GM12878 (cell line): ENCODE data around the gene AOC3. TPM values are rescaled to one million over a fixed set of nuclear protein-coding genes. Genes with fewer than 3 reads are reported as not detected.

Experiments used
- ATAC-seq: fragments of 200-7000 bp; cut with Tn5 transposase; 3 replicates; pipeline ENCODE4 v1.9.1; 2020; ENCODE audit warnings: mild to moderate bottlenecking, moderate library complexity
- BruUV-seq: library from RNA; stranded (reverse); fragments of 400-500 nt; replicated peaks from 2 replicates; lab custom pipeline; 2021; lab: Mats Ljungman, UMichigan
- CTCF ChIA-PET: fragments of 300-600 bp; sonication (Branson Sonifier 250); formaldehyde crosslinking; extraction: SDS; loops from one replicate; lab custom pipeline; 2021; ENCODE audit warnings: inconsistent platforms; lab: Yijun Ruan, JAX
- POLR2A ChIA-PET: fragments of 350-600 bp; formaldehyde crosslinking; extraction: SDS; loops from one replicate; lab custom pipeline; 2021; ENCODE audit warnings: inconsistent platforms; lab: Charles Lee
- RAD21 ChIA-PET: fragments of 300-600 bp; sonication (Branson Sonifier 250); formaldehyde crosslinking; loops from one replicate; lab custom pipeline; 2023; ENCODE audit warnings: antibody characterized with exemption; ENCODE audit not compliant: unreplicated experiment; lab: Charles Lee
- SMC1A ChIA-PET: fragments of 300-600 bp; sonication (Branson Sonifier 250); formaldehyde crosslinking; loops from one replicate; lab custom pipeline; 2023; ENCODE audit not compliant: unreplicated experiment, uncharacterized antibody; lab: Charles Lee
- DNase-seq: peaks from one replicate; pipeline ENCODE4 v3.0.0-alpha.2; 2011; ENCODE audit warnings: low read depth, low spot score
- FAIRE-seq: peaks from 3 replicates; lab custom pipeline; 2011; peaks lifted over from hg19 to GRCh38; lab: Jason Lieb, UNC
- H2AFZ ChIP-seq: 2 replicates; pipeline ENCODE4 v1.6.0; 2011; ENCODE audit warnings: low read depth, low read length, control low read depth; ENCODE audit not compliant: control insufficient read depth
- H3K27ac ChIP-seq: 2 replicates; pipeline ENCODE4 v1.5.1; 2011; ENCODE audit warnings: control low read depth; ENCODE audit not compliant: control insufficient read depth, insufficient read depth
- H3K27me3 ChIP-seq, 2 experiments: replicated peaks in 1 of 2; 2 replicates each; pipeline versions ENCODE4 v1.6.0 to v1.6.1; 2011; ENCODE audit warnings: low read length in 1 of 2; ENCODE audit not compliant: control insufficient read depth in 2 of 2, insufficient read depth in 2 of 2
- H3K36me3 ChIP-seq, 2 experiments: 2 replicates each; pipeline ENCODE4 v1.5.1; 2011; ENCODE audit warnings: low read length in 1 of 2; ENCODE audit not compliant: control insufficient read depth in 2 of 2, insufficient read depth in 2 of 2
- H3K4me1 ChIP-seq: 2 replicates; pipeline ENCODE4 v1.6.1; 2011; ENCODE audit warnings: mild to moderate bottlenecking, low read length, moderate library complexity, mixed read lengths; ENCODE audit not compliant: control insufficient read depth, insufficient read depth
- H3K4me2 ChIP-seq: 2 replicates; pipeline ENCODE4 v1.6.0; 2011; ENCODE audit warnings: control low read depth; ENCODE audit not compliant: control insufficient read depth, insufficient read depth
- H3K4me3 ChIP-seq: fragments of 200-600 bp; sonication (generic); 2 replicates; pipeline ENCODE4 v1.5.1; 2016
- H3K79me2 ChIP-seq: 2 replicates; pipeline ENCODE4 v1.6.0; 2011; ENCODE audit warnings: low read length; ENCODE audit not compliant: control insufficient read depth, insufficient read depth
- H3K9ac ChIP-seq: 2 replicates; pipeline ENCODE4 v1.8.0; 2011; ENCODE audit warnings: low read length, control low read depth, mixed read lengths; ENCODE audit not compliant: control insufficient read depth, insufficient read depth
- H3K9me3 ChIP-seq: replicated peaks from 3 replicates; pipeline ENCODE4 v1.5.1; 2011; ENCODE audit warnings: mild to moderate bottlenecking, low read length; ENCODE audit not compliant: control insufficient read depth, insufficient read depth
- H4K20me1 ChIP-seq: 2 replicates; pipeline ENCODE4 v1.6.0; 2011; ENCODE audit not compliant: control insufficient read depth, insufficient read depth
- BMI1 ChIP-seq: fragments of 450-650 bp; IDR thresholded peaks from 2 replicates; pipeline ENCODE4 v1.6.1; 2016; ENCODE audit warnings: mild to moderate bottlenecking, moderate library complexity, borderline replicate concordance
- CHD2 ChIP-seq: IDR thresholded peaks from 2 replicates; pipeline ENCODE4 v1.6.1; 2011; ENCODE audit warnings: low read depth, low read length, improper control_type of control experiment, borderline replicate concordance
- FOXM1 ChIP-seq: IDR thresholded peaks from 2 replicates; pipeline ENCODE4 v1.6.1; 2012; ENCODE audit warnings: low read depth, mild to moderate bottlenecking, inconsistent platforms, low read length, moderate library complexity
- HDAC2 ChIP-seq: fragments of 200-600 bp; sonication (generic); IDR thresholded peaks from 2 replicates; pipeline ENCODE4 v1.6.1; 2017
- PML ChIP-seq: IDR thresholded peaks from 2 replicates; pipeline ENCODE4 v1.6.1; 2012; ENCODE audit warnings: low read length, inconsistent platforms
- SIN3A ChIP-seq: IDR thresholded peaks from 2 replicates; pipeline ENCODE4 v1.6.1; 2012; ENCODE audit warnings: low read depth, low read length, improper control_type of control experiment
- SP1 ChIP-seq: IDR thresholded peaks from one replicate; pipeline ENCODE4 v1.6.1; 2011; ENCODE audit warnings: low read depth, low read length
- ZSCAN29 ChIP-seq: fragments of 450-650 bp; IDR thresholded peaks from 2 replicates; pipeline ENCODE4 v1.6.1; 2017; ENCODE audit warnings: mild to moderate bottlenecking, moderate library complexity
- WGBS: methylation state at CpG from one replicate; pipeline ENCODE4 v1.1.6; 2016; ENCODE audit warnings: low lambda C conversion rate; ENCODE audit not compliant: insufficient replicate concordance, insufficient coverage; ENCODE audit errors: missing lambda C conversion rate; 5-methylcytosine and 5-hydroxymethylcytosine counted together
- in situ Hi-C: fragments of 300-500 bp; cut with MboI; formaldehyde crosslinking; loops from 9 replicates; pipeline ENCODE4 v1.14.3; 2018; ENCODE audit warnings: mixed read lengths
- intact Hi-C: fragments of 100-400 bp; cut with micrococcal nuclease; formaldehyde crosslinking; loops from one replicate; pipeline ENCODE4 v1.14.2; 2022; ENCODE audit not compliant: unreplicated experiment
- polyA plus RNA-seq, 11 experiments: library from polyadenylated mRNA; depleted of rRNA in 4 of 11; unstranded in 6 of 11; stranded (reverse) in 5 of 11; fragments of >200 nt; fragmentation: Nextera tagmentation in 4 of 11; fragmentation: Illumina TruSeq in 1 of 11; extraction: Ambion mirVana in 4 of 11; extraction: Trizol in 1 of 11; gene quantifications; 1 replicate in 1 of 11; 2 replicates in 10 of 11; pipeline versions ENCODE4 v1.2.1 to v1.2.3, GENCODE V29; 2011 to 2016; ENCODE audit warnings: inconsistent platforms in 2 of 11, missing spikeins in 2 of 11, low read depth in 1 of 11
- total RNA-seq, 4 experiments: library from RNA; depleted of rRNA in 3 of 4; stranded (reverse); fragments of >200 nt in 3 of 4; fragmentation: Illumina TruSeq in 1 of 4; extraction: Trizol in 1 of 4; gene quantifications; 2 replicates each; pipeline versions ENCODE4 v1.2.1 to v1.2.3, GENCODE V29; 2013 to 2021
- TF ChIP-seq, protein P1 (sequence below): IDR thresholded peaks from 2 replicates; pipeline ENCODE4 v1.6.1; 2012; ENCODE audit warnings: improper control_type of control experiment, low read depth, low read length; ENCODE audit not compliant: insufficient replicate concordance
- TF ChIP-seq, protein P2 (sequence below): fragments of 150-350 bp; IDR thresholded peaks from 2 replicates; pipeline ENCODE4 v1.6.1; 2016; ENCODE audit warnings: low read depth, low read length

The AOC3 gene
- total and polyA plus RNA-seq, 10 of the 15 experiments (the other 5 are each of a cell fraction or from before 2014, with no cell fraction given), result 0.02 to 0.91 (median 0.34) TPM; not detected in 2

DNA sequence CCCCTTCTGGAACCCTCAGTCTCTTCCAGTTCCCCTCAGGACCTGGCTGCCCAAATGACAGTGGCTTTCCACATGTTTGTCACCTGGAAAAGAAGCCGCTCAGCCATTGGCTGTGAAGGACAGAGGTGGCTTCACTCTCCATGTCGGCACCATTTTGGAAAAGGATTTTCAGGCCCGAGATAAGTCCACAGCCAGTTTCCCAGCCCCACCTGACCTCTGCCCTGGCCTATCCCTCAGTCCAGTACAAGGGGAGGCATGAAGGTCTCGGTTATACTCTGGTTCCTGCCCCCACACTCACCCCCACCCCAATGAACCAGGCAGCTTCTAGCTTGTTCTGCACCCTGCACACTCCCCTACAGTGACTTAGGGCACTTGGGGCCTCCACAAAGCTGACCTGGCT, 15.2 kb downstream of the AOC3 start:
- ChIA-PET CTCF (no interaction called here), RAD21 (no interaction called here), POLR2A (no interaction called here), SMC1A (no interaction called here)
- ATAC-seq (no peak), FAIRE-seq (no peak), DNase-seq (no peak)
- no TSS peak for BruUV-seq
- intact Hi-C loops, result no loop called here
- Histone ChIP-seq H3K9me3 (no peaks in the 10 kb centered on the region; the same call in 2 of the 3 replicates), H3K4me3 (no peak overlapping the region), H3K79me2 (no peaks in the 10 kb centered on the region), H3K27me3 (peaks cover 2 to 3% of the 10 kb centered on the region in 2 experiments; a peak in 2 of 4 replicates), H3K4me2 (no peak overlapping the region), H3K36me3 (no peaks in the 10 kb centered on the region), H2AFZ (no peak overlapping the region), H3K27ac (no peak overlapping the region), H3K4me1 (no peaks in the 10 kb centered on the region), H3K9ac (no peak overlapping the region), H4K20me1 (no peaks in the 10 kb centered on the region)
- in situ Hi-C loops, result no loop called here
- TF ChIP-seq BMI1, result no peak
- TF ChIP-seq PML, result no peak
- no peak for TF ChIP-seq SP1
- TF ChIP-seq ZSCAN29, result no peak
- TF ChIP-seq FOXM1, result no peak
- TF ChIP-seq, protein P1, sequence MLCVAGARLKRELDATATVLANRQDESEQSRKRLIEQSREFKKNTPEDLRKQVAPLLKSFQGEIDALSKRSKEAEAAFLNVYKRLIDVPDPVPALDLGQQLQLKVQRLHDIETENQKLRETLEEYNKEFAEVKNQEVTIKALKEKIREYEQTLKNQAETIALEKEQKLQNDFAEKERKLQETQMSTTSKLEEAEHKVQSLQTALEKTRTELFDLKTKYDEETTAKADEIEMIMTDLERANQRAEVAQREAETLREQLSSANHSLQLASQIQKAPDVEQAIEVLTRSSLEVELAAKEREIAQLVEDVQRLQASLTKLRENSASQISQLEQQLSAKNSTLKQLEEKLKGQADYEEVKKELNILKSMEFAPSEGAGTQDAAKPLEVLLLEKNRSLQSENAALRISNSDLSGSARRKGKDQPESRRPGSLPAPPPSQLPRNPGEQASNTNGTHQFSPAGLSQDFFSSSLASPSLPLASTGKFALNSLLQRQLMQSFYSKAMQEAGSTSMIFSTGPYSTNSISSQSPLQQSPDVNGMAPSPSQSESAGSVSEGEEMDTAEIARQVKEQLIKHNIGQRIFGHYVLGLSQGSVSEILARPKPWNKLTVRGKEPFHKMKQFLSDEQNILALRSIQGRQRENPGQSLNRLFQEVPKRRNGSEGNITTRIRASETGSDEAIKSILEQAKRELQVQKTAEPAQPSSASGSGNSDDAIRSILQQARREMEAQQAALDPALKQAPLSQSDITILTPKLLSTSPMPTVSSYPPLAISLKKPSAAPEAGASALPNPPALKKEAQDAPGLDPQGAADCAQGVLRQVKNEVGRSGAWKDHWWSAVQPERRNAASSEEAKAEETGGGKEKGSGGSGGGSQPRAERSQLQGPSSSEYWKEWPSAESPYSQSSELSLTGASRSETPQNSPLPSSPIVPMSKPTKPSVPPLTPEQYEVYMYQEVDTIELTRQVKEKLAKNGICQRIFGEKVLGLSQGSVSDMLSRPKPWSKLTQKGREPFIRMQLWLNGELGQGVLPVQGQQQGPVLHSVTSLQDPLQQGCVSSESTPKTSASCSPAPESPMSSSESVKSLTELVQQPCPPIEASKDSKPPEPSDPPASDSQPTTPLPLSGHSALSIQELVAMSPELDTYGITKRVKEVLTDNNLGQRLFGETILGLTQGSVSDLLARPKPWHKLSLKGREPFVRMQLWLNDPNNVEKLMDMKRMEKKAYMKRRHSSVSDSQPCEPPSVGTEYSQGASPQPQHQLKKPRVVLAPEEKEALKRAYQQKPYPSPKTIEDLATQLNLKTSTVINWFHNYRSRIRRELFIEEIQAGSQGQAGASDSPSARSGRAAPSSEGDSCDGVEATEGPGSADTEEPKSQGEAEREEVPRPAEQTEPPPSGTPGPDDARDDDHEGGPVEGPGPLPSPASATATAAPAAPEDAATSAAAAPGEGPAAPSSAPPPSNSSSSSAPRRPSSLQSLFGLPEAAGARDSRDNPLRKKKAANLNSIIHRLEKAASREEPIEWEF, result no peak
- TF ChIP-seq, protein P2, sequence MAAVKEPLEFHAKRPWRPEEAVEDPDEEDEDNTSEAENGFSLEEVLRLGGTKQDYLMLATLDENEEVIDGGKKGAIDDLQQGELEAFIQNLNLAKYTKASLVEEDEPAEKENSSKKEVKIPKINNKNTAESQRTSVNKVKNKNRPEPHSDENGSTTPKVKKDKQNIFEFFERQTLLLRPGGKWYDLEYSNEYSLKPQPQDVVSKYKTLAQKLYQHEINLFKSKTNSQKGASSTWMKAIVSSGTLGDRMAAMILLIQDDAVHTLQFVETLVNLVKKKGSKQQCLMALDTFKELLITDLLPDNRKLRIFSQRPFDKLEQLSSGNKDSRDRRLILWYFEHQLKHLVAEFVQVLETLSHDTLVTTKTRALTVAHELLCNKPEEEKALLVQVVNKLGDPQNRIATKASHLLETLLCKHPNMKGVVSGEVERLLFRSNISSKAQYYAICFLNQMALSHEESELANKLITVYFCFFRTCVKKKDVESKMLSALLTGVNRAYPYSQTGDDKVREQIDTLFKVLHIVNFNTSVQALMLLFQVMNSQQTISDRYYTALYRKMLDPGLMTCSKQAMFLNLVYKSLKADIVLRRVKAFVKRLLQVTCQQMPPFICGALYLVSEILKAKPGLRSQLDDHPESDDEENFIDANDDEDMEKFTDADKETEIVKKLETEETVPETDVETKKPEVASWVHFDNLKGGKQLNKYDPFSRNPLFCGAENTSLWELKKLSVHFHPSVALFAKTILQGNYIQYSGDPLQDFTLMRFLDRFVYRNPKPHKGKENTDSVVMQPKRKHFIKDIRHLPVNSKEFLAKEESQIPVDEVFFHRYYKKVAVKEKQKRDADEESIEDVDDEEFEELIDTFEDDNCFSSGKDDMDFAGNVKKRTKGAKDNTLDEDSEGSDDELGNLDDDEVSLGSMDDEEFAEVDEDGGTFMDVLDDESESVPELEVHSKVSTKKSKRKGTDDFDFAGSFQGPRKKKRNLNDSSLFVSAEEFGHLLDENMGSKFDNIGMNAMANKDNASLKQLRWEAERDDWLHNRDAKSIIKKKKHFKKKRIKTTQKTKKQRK, result no peak
- no peak for TF ChIP-seq HDAC2
- no peak for TF ChIP-seq CHD2
- no peak for TF ChIP-seq SIN3A
- WGBS, result 29% methylated on average over 4 of the region's 4 CpGs
